GM12878 (cell line): ENCODE results near the gene MTIF3. TPM values are rescaled to one million over a fixed set of nuclear protein-coding genes. Genes with fewer than 3 reads are reported as not detected.

Source experiments
- CBX5 ChIP-seq: sonication (generic); IDR thresholded peaks from 2 replicates; pipeline ENCODE4 v1.6.1; 2016; ENCODE audit warnings: low read depth, moderate library complexity, mild to moderate bottlenecking, inconsistent platforms
- ETV6 ChIP-seq, 2 experiments: fragments of 450-650 bp in 1 of 2; IDR thresholded peaks in 1 of 2; conservative IDR thresholded peaks in 1 of 2; 2 replicates each; pipeline ENCODE4 v1.6.1; 2014; ENCODE audit warnings: antibody characterized with exemption in 1 of 2, borderline replicate concordance in 1 of 2, low read depth in 1 of 2, mild to moderate bottlenecking in 1 of 2, moderate library complexity in 1 of 2
- FOXK2 ChIP-seq: fragments of 450-650 bp; IDR thresholded peaks from 2 replicates; pipeline ENCODE4 v1.6.1; 2017; ENCODE audit warnings: mild to moderate bottlenecking, moderate library complexity
- HSF1 ChIP-seq: fragments of 150-350 bp; IDR thresholded peaks from 2 replicates; pipeline ENCODE4 v1.6.1; 2014; ENCODE audit warnings: mild to moderate bottlenecking, low read depth, low read length
- IKZF1 ChIP-seq: fragments of 450-650 bp; conservative IDR thresholded peaks from 2 replicates; pipeline ENCODE4 v1.6.1; 2017; ENCODE audit warnings: antibody characterized with exemption, mild to moderate bottlenecking
- IKZF2 ChIP-seq, 2 experiments: fragments of 450-650 bp; IDR thresholded peaks; 2 replicates each; pipeline ENCODE4 v1.6.1; 2017; ENCODE audit warnings: mild to moderate bottlenecking in 2 of 2, moderate library complexity in 2 of 2
- IRF3 ChIP-seq: fragments of 450-650 bp; IDR thresholded peaks from 2 replicates; pipeline ENCODE4 v1.6.1; 2014; ENCODE audit warnings: mild to moderate bottlenecking
- KAT2A ChIP-seq: conservative IDR thresholded peaks from 2 replicates; pipeline ENCODE4 v1.6.1; 2011; ENCODE audit warnings: low read depth, low read length; ENCODE audit not compliant: control insufficient read depth
- MAX ChIP-seq: IDR thresholded peaks from 2 replicates; pipeline ENCODE4 v1.6.1; 2012; ENCODE audit warnings: low read depth, low read length, improper control_type of control experiment
- MEF2B ChIP-seq: fragments of 450-650 bp; IDR thresholded peaks from 2 replicates; pipeline ENCODE4 v1.6.1; 2018; ENCODE audit warnings: mild to moderate bottlenecking, moderate library complexity; ENCODE audit not compliant: partially characterized antibody, poor library complexity, severe bottlenecking
- NR2C1 ChIP-seq: fragments of 450-650 bp; IDR thresholded peaks from 2 replicates; pipeline ENCODE4 v1.6.1; 2017; ENCODE audit warnings: antibody characterized with exemption, mild to moderate bottlenecking, moderate library complexity
- PAX5 ChIP-seq: IDR thresholded peaks from 2 replicates; pipeline ENCODE4 v1.6.1; 2011; ENCODE audit warnings: low read depth, low read length, borderline replicate concordance
- POLR2AphosphoS2 ChIP-seq: IDR thresholded peaks from 2 replicates; pipeline ENCODE4 v1.6.1; 2011; ENCODE audit warnings: low read depth, mild to moderate bottlenecking, low read length, improper control_type of control experiment, moderate library complexity
- POLR2AphosphoS5 ChIP-seq: IDR thresholded peaks from 2 replicates; pipeline ENCODE4 v1.6.1; 2011; ENCODE audit warnings: mild to moderate bottlenecking, low read length, inconsistent platforms
- RCOR1 ChIP-seq: conservative IDR thresholded peaks from 2 replicates; pipeline ENCODE4 v1.6.1; 2012; ENCODE audit warnings: low read depth, low read length, improper control_type of control experiment
- RELA ChIP-seq: fragments of 450-650 bp; IDR thresholded peaks from 2 replicates; pipeline ENCODE4 v1.8.0; 2014; ENCODE audit warnings: borderline replicate concordance; ENCODE audit not compliant: partially characterized antibody
- SMAD1 ChIP-seq: fragments of 450-650 bp; IDR thresholded peaks from 2 replicates; pipeline ENCODE4 v1.6.1; 2018; ENCODE audit warnings: mild to moderate bottlenecking, low read depth; ENCODE audit not compliant: partially characterized antibody
- TAF1 ChIP-seq: IDR thresholded peaks from 2 replicates; pipeline ENCODE4 v1.6.1; 2011; ENCODE audit warnings: mild to moderate bottlenecking, low read depth, low read length, borderline replicate concordance
- TARDBP ChIP-seq: IDR thresholded peaks from 2 replicates; pipeline ENCODE4 v1.6.1; 2016; ENCODE audit warnings: borderline replicate concordance
- TCF7 ChIP-seq: IDR thresholded peaks from 2 replicates; pipeline ENCODE4 v1.6.1; 2014; ENCODE audit warnings: antibody characterized with exemption, borderline replicate concordance
- ZNF384 ChIP-seq: IDR thresholded peaks from 2 replicates; pipeline ENCODE4 v1.6.1; 2012; ENCODE audit warnings: low read depth, mild to moderate bottlenecking, low read length, improper control_type of control experiment, borderline replicate concordance
- polyA plus RNA-seq, 11 experiments: library from polyadenylated mRNA; depleted of rRNA in 4 of 11; unstranded in 6 of 11; stranded (reverse) in 5 of 11; fragments of >200 nt; fragmentation: Nextera tagmentation in 4 of 11; fragmentation: Illumina TruSeq in 1 of 11; extraction: Ambion mirVana in 4 of 11; extraction: Trizol in 1 of 11; gene quantifications; 1 replicate in 1 of 11; 2 replicates in 10 of 11; pipeline versions ENCODE4 v1.2.1 to v1.2.3, GENCODE V29; 2011 to 2016; ENCODE audit warnings: inconsistent platforms in 2 of 11, missing spikeins in 2 of 11, low read depth in 1 of 11
- total RNA-seq, 4 experiments: library from RNA; depleted of rRNA in 3 of 4; stranded (reverse); fragments of >200 nt in 3 of 4; fragmentation: Illumina TruSeq in 1 of 4; extraction: Trizol in 1 of 4; gene quantifications; 2 replicates each; pipeline versions ENCODE4 v1.2.1 to v1.2.3, GENCODE V29; 2013 to 2021
- TF ChIP-seq, protein P1 (sequence below): fragments of 450-650 bp; formaldehyde crosslinking; IDR thresholded peaks from 2 replicates; pipeline ENCODE4 v1.5.0; 2022; ENCODE audit warnings: mild to moderate bottlenecking, missing genetic modification characterization

The MTIF3 gene
- total and polyA plus RNA-seq, 10 of the 15 experiments (the other 5 are each of a cell fraction or from before 2014, with no cell fraction given) = 22.4 to 73.9 (median 49.7) TPM

GRCh38 chr13:27449936-27450828 lies at the start of gene MTIF3 (continued):
- no peak for TF ChIP-seq RCOR1
- TF ChIP-seq, protein P1, sequence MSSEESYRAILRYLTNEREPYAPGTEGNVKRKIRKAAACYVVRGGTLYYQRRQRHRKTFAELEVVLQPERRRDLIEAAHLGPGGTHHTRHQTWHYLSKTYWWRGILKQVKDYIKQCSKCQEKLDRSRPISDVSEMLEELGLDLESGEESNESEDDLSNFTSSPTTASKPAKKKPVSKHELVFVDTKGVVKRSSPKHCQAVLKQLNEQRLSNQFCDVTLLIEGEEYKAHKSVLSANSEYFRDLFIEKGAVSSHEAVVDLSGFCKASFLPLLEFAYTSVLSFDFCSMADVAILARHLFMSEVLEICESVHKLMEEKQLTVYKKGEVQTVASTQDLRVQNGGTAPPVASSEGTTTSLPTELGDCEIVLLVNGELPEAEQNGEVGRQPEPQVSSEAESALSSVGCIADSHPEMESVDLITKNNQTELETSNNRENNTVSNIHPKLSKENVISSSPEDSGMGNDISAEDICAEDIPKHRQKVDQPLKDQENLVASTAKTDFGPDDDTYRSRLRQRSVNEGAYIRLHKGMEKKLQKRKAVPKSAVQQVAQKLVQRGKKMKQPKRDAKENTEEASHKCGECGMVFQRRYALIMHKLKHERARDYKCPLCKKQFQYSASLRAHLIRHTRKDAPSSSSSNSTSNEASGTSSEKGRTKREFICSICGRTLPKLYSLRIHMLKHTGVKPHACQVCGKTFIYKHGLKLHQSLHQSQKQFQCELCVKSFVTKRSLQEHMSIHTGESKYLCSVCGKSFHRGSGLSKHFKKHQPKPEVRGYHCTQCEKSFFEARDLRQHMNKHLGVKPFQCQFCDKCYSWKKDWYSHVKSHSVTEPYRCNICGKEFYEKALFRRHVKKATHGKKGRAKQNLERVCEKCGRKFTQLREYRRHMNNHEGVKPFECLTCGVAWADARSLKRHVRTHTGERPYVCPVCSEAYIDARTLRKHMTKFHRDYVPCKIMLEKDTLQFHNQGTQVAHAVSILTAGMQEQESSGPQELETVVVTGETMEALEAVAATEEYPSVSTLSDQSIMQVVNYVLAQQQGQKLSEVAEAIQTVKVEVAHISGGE (CRISPR knock-in tag) = no peak; the same call in 1 of the 2 replicates
- no peak for TF ChIP-seq KAT2A
- no peak for TF ChIP-seq TCF7
- TF ChIP-seq IRF3 = no peak
- TF ChIP-seq SMAD1 = peak; percentile 34
- TF ChIP-seq MEF2B = peak; percentile 9
- TF ChIP-seq TAF1 = peak; percentile 73; the same call in 1 of the 2 replicates
- TF ChIP-seq IKZF2 (IDR thresholded peaks at IDR 0.05) = peak; percentile 3 to 16; a peak in 1 of 4 replicates
- TF ChIP-seq ZNF384 = no peak
- TF ChIP-seq CBX5 = no peak
- no peak for TF ChIP-seq PAX5
- TF ChIP-seq TARDBP = peak; percentile 19; the same call in 1 of the 2 replicates
- TF ChIP-seq POLR2AphosphoS5 = peak; percentile 97
- peak; percentile 74; the same call in 1 of the 2 replicates for TF ChIP-seq POLR2AphosphoS2
- no peak for TF ChIP-seq FOXK2
- peak; percentile 37; the same call in 1 of the 2 replicates for TF ChIP-seq MAX
- peak; percentile 44; the same call in 1 of the 2 replicates for TF ChIP-seq NR2C1
- no peak for TF ChIP-seq ETV6 (conservative IDR thresholded peaks at IDR 0.05 in 1 of 2, IDR thresholded peaks at IDR 0.05 in 1 of 2; ENCODE audit: borderline replicate concordance in 1 of 2, low read depth in 1 of 2)
- peak; percentile 77; the same call in 1 of the 2 replicates for TF ChIP-seq IKZF1
- no peak for TF ChIP-seq HSF1
- TF ChIP-seq RELA = peak; percentile 71
